ENCODE data around the gene HAUS5.
A peak's percentile ranks its signal among the peaks of the same experiment; 100 is the strongest.

The HAUS5 gene

DNA sequence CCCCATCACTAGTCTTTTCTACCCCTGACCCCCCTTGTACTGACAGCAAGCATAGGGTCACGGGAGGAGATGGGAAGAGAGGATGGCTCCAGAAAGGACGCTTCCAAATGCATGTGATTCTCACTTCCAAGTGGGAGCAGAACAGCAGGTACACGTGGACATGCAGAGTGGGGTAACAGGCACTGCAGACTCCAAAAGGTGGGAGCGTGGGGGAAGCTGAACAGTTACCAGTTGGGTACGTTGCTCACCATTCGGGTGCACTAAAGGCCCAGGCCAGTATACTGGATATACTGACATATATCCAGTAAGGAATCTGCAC is 26.7 kb downstream of the HAUS5 start:
- Histone ChIP-seq H3K4me1 (ENCODE audit: insufficient read depth, low read length, poor library complexity, severe bottlenecking) (peaks cover 12% of the 10 kb centered on the region), H3K9me2 (replicated peaks; ENCODE audit: low read depth, low read length) (no peaks in the 10 kb centered on the region), H4K20me1 (ENCODE audit: insufficient read depth, low read length, poor library complexity, severe bottlenecking) (no peaks in the 10 kb centered on the region), H3K9ac (ENCODE audit: low read depth, low read length, poor library complexity, severe bottlenecking) (no peak overlapping the region), H3K79me2 (ENCODE audit: insufficient read depth, low read length) (no peaks in the 10 kb centered on the region), H2AFZ (ENCODE audit: low read length) (no peak overlapping the region), H3K27me3 (ENCODE audit: insufficient read depth, low read length, poor library complexity, severe bottlenecking) (no peaks in the 10 kb centered on the region), H3K9me3 (ENCODE audit: insufficient read depth, low read depth, low read length) (no peaks in the 10 kb centered on the region), H3K4me3 (ENCODE audit: low read length, poor library complexity, severe bottlenecking) (no peak overlapping the region), H3K4me2 (ENCODE audit: low read depth, low read length, poor library complexity, severe bottlenecking) (no peak overlapping the region), H3K36me3 (ENCODE audit: insufficient read depth, low read length) (peaks cover 23% of the 10 kb centered on the region; the same call in 1 of the 2 replicates), H3F3A (ENCODE audit: low read depth) (no peaks in the 10 kb centered on the region)
- TF ChIP-seq, protein P1, sequence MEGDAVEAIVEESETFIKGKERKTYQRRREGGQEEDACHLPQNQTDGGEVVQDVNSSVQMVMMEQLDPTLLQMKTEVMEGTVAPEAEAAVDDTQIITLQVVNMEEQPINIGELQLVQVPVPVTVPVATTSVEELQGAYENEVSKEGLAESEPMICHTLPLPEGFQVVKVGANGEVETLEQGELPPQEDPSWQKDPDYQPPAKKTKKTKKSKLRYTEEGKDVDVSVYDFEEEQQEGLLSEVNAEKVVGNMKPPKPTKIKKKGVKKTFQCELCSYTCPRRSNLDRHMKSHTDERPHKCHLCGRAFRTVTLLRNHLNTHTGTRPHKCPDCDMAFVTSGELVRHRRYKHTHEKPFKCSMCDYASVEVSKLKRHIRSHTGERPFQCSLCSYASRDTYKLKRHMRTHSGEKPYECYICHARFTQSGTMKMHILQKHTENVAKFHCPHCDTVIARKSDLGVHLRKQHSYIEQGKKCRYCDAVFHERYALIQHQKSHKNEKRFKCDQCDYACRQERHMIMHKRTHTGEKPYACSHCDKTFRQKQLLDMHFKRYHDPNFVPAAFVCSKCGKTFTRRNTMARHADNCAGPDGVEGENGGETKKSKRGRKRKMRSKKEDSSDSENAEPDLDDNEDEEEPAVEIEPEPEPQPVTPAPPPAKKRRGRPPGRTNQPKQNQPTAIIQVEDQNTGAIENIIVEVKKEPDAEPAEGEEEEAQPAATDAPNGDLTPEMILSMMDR (conservative IDR thresholded peaks at IDR 0.05; ENCODE audit: low read length), result no peak
- TF ChIP-seq EZH2phosphoT487 (IDR thresholded peaks at IDR 0.05; ENCODE audit: borderline replicate concordance), result no peak

DNA sequence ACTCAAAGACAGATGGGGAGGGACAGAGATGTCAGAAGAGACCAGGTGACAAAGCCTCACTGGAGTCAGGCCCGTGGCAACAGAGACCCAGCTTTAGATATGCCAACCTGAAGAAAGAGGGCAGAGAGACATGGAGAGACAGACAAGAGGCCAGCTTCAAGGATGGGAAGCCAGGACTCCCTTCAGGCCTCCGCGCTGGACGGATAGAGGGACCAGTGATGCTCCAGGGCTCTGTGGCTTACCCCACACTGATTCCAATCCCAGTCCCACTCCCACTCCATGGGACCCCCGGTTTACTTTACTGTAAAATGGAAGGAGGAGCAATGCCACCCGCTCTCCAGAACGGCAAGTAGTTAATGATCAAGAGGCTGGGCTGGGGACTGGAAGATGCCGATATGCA is 27.3 kb downstream of the HAUS5 start:
- Histone ChIP-seq H3K9me3 (ENCODE audit: insufficient read depth, low read depth, low read length) (no peaks in the 10 kb centered on the region), H3K4me3 (ENCODE audit: low read length, poor library complexity, severe bottlenecking) (no peak overlapping the region), H2AFZ (ENCODE audit: low read length) (no peak overlapping the region), H3K79me2 (ENCODE audit: insufficient read depth, low read length) (no peaks in the 10 kb centered on the region), H3K9ac (ENCODE audit: low read depth, low read length, poor library complexity, severe bottlenecking) (no peak overlapping the region), H3K36me3 (ENCODE audit: insufficient read depth, low read length) (peaks cover 21% of the 10 kb centered on the region; the same call in 1 of the 2 replicates), H3K4me2 (ENCODE audit: low read depth, low read length, poor library complexity, severe bottlenecking) (no peak overlapping the region), H3K9me2 (replicated peaks; ENCODE audit: low read depth, low read length) (no peaks in the 10 kb centered on the region), H3F3A (ENCODE audit: low read depth) (0 out of 2 replicates have a peak, but pooled peaks cover 2% of the 10 kb centered on the region), H3K27me3 (ENCODE audit: insufficient read depth, low read length, poor library complexity, severe bottlenecking) (no peaks in the 10 kb centered on the region), H4K20me1 (ENCODE audit: insufficient read depth, low read length, poor library complexity, severe bottlenecking) (no peaks in the 10 kb centered on the region), H3K4me1 (ENCODE audit: insufficient read depth, low read length, poor library complexity, severe bottlenecking) (peaks cover 17% of the 10 kb centered on the region)
- TF ChIP-seq, protein P1 (conservative IDR thresholded peaks at IDR 0.05; ENCODE audit: low read length), result no peak
- TF ChIP-seq EZH2phosphoT487 (IDR thresholded peaks at IDR 0.05; ENCODE audit: borderline replicate concordance), result no peak

DNA sequence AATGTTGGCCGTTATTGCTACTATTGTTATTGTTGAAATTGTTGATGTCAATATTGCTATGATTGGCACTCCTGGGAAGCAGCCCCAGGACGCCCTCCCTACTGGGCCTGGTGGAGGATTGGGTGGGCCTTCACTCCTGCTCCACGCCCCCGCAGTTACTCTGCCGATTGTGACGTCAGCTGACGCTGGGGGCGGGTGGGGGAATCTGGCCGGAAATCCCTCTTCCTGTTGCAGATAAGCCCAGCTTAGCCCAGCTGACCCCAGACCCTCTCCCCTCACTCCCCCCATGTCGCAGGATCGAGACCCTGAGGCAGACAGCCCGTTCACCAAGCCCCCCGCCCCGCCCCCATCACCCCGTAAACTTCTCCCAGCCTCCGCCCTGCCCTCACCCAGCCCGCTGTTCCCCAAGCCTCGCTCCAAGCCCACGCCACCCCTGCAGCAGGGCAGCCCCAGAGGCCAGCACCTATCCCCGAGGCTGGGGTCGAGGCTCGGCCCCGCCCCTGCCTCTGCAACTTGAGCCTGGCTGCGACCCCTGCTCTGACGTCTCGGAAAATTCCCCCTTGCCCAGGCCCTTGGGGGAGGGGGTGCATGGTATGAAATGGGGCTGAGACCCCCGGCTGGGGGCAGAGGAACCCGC is 29.1 kb downstream of the HAUS5 start, which contains the start of gene ETV2:
ETV2 (plus strand) TSS at position 231 of the 637 bp plus-strand sequence. CDS start 716 bp downstream, outside the sequence.
- TF ChIP-seq EZH2phosphoT487 (IDR thresholded peaks at IDR 0.05; ENCODE audit: borderline replicate concordance), result no peak
- Histone ChIP-seq H2AFZ (ENCODE audit: low read length) (no peak within 1 kb of the TSS), H3F3A (ENCODE audit: low read depth) (0 out of 2 replicates have a peak, but pooled peaks cover 2% of the 10 kb centered on the region)

DNA sequence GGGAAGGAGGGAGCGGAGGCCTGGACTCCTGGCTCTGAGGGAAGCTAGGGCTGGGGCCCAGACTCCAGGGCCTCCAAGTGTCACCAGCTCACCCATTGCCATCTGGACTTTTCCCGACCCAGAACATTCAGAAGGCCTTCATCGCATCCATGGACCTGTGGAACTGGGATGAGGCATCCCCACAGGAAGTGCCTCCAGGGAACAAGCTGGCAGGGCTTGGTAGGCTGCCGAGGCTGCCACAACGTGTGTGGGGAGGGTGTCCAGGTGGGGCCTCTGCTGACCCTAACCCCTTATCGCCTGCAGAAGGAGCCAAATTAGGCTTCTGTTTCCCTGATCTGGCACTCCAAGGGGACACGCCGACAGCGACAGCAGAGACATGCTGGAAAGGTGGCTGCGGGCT is 29.8 kb downstream of the HAUS5 start:
- H4K20me1 ChIP-seq (ENCODE audit: insufficient read depth, low read length, poor library complexity, severe bottlenecking), result no peaks in the 10 kb centered on the region
- no peak overlapping the region for H3K4me3 ChIP-seq (ENCODE audit: low read length, poor library complexity, severe bottlenecking)
- H3K36me3 ChIP-seq (ENCODE audit: insufficient read depth, low read length), result peaks cover 9% of the 10 kb centered on the region; the same call in 1 of the 2 replicates
- H3K79me2 ChIP-seq (ENCODE audit: insufficient read depth, low read length), result no peaks in the 10 kb centered on the region
- no peaks in the 10 kb centered on the region for H3K9me2 ChIP-seq (replicated peaks; ENCODE audit: low read depth, low read length)
- peaks cover 21% of the 10 kb centered on the region for H3K4me1 ChIP-seq (ENCODE audit: insufficient read depth, low read length, poor library complexity, severe bottlenecking)
- no peak overlapping the region for H3K9ac ChIP-seq (ENCODE audit: low read depth, low read length, poor library complexity, severe bottlenecking)
- H3K9me3 ChIP-seq (ENCODE audit: insufficient read depth, low read depth, low read length), result no peaks in the 10 kb centered on the region
- no peaks in the 10 kb centered on the region for H3K27me3 ChIP-seq (ENCODE audit: insufficient read depth, low read length, poor library complexity, severe bottlenecking)
- no peak overlapping the region for H2AFZ ChIP-seq (ENCODE audit: low read length)
- no peak for TF ChIP-seq EZH2phosphoT487 (IDR thresholded peaks at IDR 0.05; ENCODE audit: borderline replicate concordance)
- TF ChIP-seq, protein P1 (conservative IDR thresholded peaks at IDR 0.05; ENCODE audit: low read length), result no peak
- 0 out of 2 replicates have a peak, but pooled peaks cover 2% of the 10 kb centered on the region for H3F3A ChIP-seq (ENCODE audit: low read depth)
- peak overlapping the region; percentile 92 for H3K4me2 ChIP-seq (ENCODE audit: low read depth, low read length, poor library complexity, severe bottlenecking)

More for the DNA sequence above, 29.1 kb downstream of the HAUS5 start, which contains the start of gene ETV2:
- Histone ChIP-seq H3K9me2 (replicated peaks; ENCODE audit: low read depth, low read length) (no peaks in the 10 kb centered on the region), H3K4me2 (ENCODE audit: low read depth, low read length, poor library complexity, severe bottlenecking) (peak within 1 kb of the TSS; percentile 92), H3K79me2 (ENCODE audit: insufficient read depth, low read length) (no peaks in the 10 kb centered on the region), H3K27me3 (ENCODE audit: insufficient read depth, low read length, poor library complexity, severe bottlenecking) (no peaks in the 10 kb centered on the region), H4K20me1 (ENCODE audit: insufficient read depth, low read length, poor library complexity, severe bottlenecking) (no peaks in the 10 kb centered on the region), H3K9ac (ENCODE audit: low read depth, low read length, poor library complexity, severe bottlenecking) (no peak within 1 kb of the TSS), H3K4me3 (ENCODE audit: low read length, poor library complexity, severe bottlenecking) (no peak within 1 kb of the TSS), H3K36me3 (ENCODE audit: insufficient read depth, low read length) (peaks cover 16% of the 10 kb centered on the region; the same call in 1 of the 2 replicates), H3K9me3 (ENCODE audit: insufficient read depth, low read depth, low read length) (no peaks in the 10 kb centered on the region), H3K4me1 (ENCODE audit: insufficient read depth, low read length, poor library complexity, severe bottlenecking) (peaks cover 21% of the 10 kb centered on the region)

Data from Loucy (cell line).